ENCODE data around the gene CD99L2.

Gene CD99L2

GRCh38 chrX:150806827-150807226 lies 91.6 kb downstream of the CD99L2 start:
- TF ChIP-seq CTCF (IDR thresholded peaks at IDR 0.05; ENCODE audit: insufficient read depth, low read length, missing control alignments) = no peak
- no peak overlapping the region for H3K4me3 ChIP-seq (ENCODE audit: low read depth, low read length)
- POLR2A ChIA-PET = no interaction called here
- no peak for DNase-seq (ENCODE audit: low read depth, low spot score)
- CTCF ChIA-PET = no interaction called here

- H3K4me3 ChIP-seq (ENCODE audit: low read depth, low read length) = no peak overlapping the region
- ChIA-PET POLR2A (no interaction called here), CTCF (no interaction called here)
- no peak for TF ChIP-seq CTCF (IDR thresholded peaks at IDR 0.05; ENCODE audit: insufficient read depth, low read length, missing control alignments)
- DNase-seq (ENCODE audit: low read depth, low spot score) = no peak
Measured at GRCh38 chrX:150805736-150806135, 92.7 kb downstream of the CD99L2 start.

- CTCF ChIA-PET = no interaction called here
- no peak overlapping the region for H3K4me3 ChIP-seq (ENCODE audit: low read depth, low read length)
- TF ChIP-seq CTCF (IDR thresholded peaks at IDR 0.05; ENCODE audit: insufficient read depth, low read length, missing control alignments) = no peak
- POLR2A ChIA-PET = no interaction called here
- no peak for DNase-seq (ENCODE audit: low read depth, low spot score)
Measured at GRCh38 chrX:150792949-150793527, 105.4 kb downstream of the CD99L2 start.

GRCh38 chrX:150790021-150790420 lies 108.4 kb downstream of the CD99L2 start:
- ChIA-PET POLR2A (no interaction called here), CTCF (no interaction called here)
- H3K4me3 ChIP-seq (ENCODE audit: low read depth, low read length) = no peak overlapping the region
- DNase-seq (ENCODE audit: low read depth, low spot score) = no peak
- TF ChIP-seq CTCF (IDR thresholded peaks at IDR 0.05; ENCODE audit: insufficient read depth, low read length, missing control alignments) = no peak

GRCh38 chrX:150781677-150782076 lies 116.8 kb downstream of the CD99L2 start:
- CTCF ChIA-PET = interaction anchor here (3.2 kb wide), 1 partner anchor 9 kb away, joined by 15 read pairs; no protein-coding TSS in a partner anchor
- DNase-seq (ENCODE audit: low read depth, low spot score) = no peak
- no peak for TF ChIP-seq CTCF (IDR thresholded peaks at IDR 0.05; ENCODE audit: insufficient read depth, low read length, missing control alignments)
- no peak overlapping the region for H3K4me3 ChIP-seq (ENCODE audit: low read depth, low read length)
- POLR2A ChIA-PET = no interaction called here

- POLR2A ChIA-PET = no interaction called here
- no peak for TF ChIP-seq CTCF (IDR thresholded peaks at IDR 0.05; ENCODE audit: insufficient read depth, low read length, missing control alignments)
- DNase-seq (ENCODE audit: low read depth, low spot score) = no peak
- H3K4me3 ChIP-seq (ENCODE audit: low read depth, low read length) = no peak overlapping the region
- CTCF ChIA-PET = no interaction called here
Measured at GRCh38 chrX:150779385-150779784, 119.1 kb downstream of the CD99L2 start.
